Kidney (tissue), 14 donors: ENCODE results near the gene SECTM1. TPM values are rescaled to one million over a fixed set of nuclear protein-coding genes. Genes with fewer than 3 reads are reported as not detected.

ENCODE experiments used
- DNase-seq, 5 donors: peaks; one replicate each; pipeline ENCODE4 v3.0.0-alpha.2; 2013 to 2020
- FAIRE-seq: peaks from 2 replicates; lab custom pipeline; 2012; peaks lifted over from hg19 to GRCh38; lab: Jason Lieb, UNC
- H3K27ac ChIP-seq, 2 donors: one replicate each; pipeline ENCODE4 v1.7.0; 2013; ENCODE audit warnings: low read depth in 2 of 2, low read length in 2 of 2, inconsistent platforms in 1 of 2
- H3K27me3 ChIP-seq: one replicate; pipeline ENCODE4 v1.7.1; 2013; ENCODE audit warnings: low read length, inconsistent platforms; ENCODE audit not compliant: control insufficient read depth, insufficient read depth
- H3K36me3 ChIP-seq, 3 donors: one replicate each; pipeline versions ENCODE4 v1.7.0 to v1.7.1; 2013; ENCODE audit warnings: low read length in 3 of 3, control low read depth in 1 of 3, inconsistent platforms in 1 of 3; ENCODE audit not compliant: insufficient read depth in 3 of 3, control insufficient read depth in 2 of 3
- H3K4me1 ChIP-seq, 3 donors: one replicate each; pipeline versions ENCODE4 v1.7.0 to v1.7.1; 2013; ENCODE audit warnings: low read length in 3 of 3, inconsistent platforms in 1 of 3, low read depth in 1 of 3; ENCODE audit not compliant: control insufficient read depth in 2 of 3, insufficient read depth in 2 of 3
- H3K4me3 ChIP-seq, 3 donors: one replicate each; pipeline versions ENCODE4 v1.7.0 to v1.8.1; 2013; ENCODE audit warnings: low read length in 3 of 3, control low read depth in 1 of 3, inconsistent platforms in 1 of 3
- H3K9ac ChIP-seq, 3 donors: one replicate each; pipeline versions ENCODE4 v1.7.0 to v1.7.1; 2013; ENCODE audit warnings: low read length in 3 of 3, control low read depth in 1 of 3, inconsistent platforms in 1 of 3
- H3K9me3 ChIP-seq, 3 donors: one replicate each; pipeline versions ENCODE4 v1.7.0 to v1.7.1; 2013; ENCODE audit warnings: low read length in 3 of 3, control low read depth in 1 of 3, inconsistent platforms in 1 of 3; ENCODE audit not compliant: control insufficient read depth in 2 of 3, insufficient read depth in 1 of 3
- intact Hi-C: fragments of 100-400 bp; cut with DNase I; formaldehyde crosslinking; loops from one replicate; pipeline ENCODE4 v1.11.1; 2022
- polyA plus RNA-seq: library from polyadenylated mRNA; stranded (reverse); fragments of 350-450 nt; fragmentation: Illumina TruSeq; extraction: RNeasy Lipid Tissue Mini Kit (QIAGEN cat#74804); gene quantifications from one replicate; pipeline ENCODE4 v1.2.3, GENCODE V29; 2014; ENCODE audit warnings: low read depth, low replicate concordance; ENCODE audit not compliant: insufficient read depth
- total RNA-seq: library from RNA; stranded (reverse); fragmentation: NEBNext Ultra II Directional; extraction: Animal tissue kit (Norgen Biotek cat#: 25700); gene quantifications from one replicate; pipeline ENCODE4 v1.2.1, GENCODE V29; 2021
- TF ChIP-seq, protein P1 (sequence below): IDR thresholded peaks from 3 replicates; pipeline ENCODE4 v1.5.1; 2012; ENCODE audit warnings: mild to moderate bottlenecking, moderate library complexity, borderline replicate concordance; ENCODE audit not compliant: insufficient read depth; ENCODE audit errors: extremely low read depth
- donor health status: control.
- donor health status: control.
- donor health status: control.
- donor health status: control.
- donor health status: control.
- donor health status: DM: yes; HTN: yes; CAD: no.
- donor health status: Normal renal cell carcinoma (clear cell type).

Gene SECTM1
- total and polyA plus RNA-seq, 2 donors from 2014 or later: 15.4 to 87.5 TPM

DNA sequence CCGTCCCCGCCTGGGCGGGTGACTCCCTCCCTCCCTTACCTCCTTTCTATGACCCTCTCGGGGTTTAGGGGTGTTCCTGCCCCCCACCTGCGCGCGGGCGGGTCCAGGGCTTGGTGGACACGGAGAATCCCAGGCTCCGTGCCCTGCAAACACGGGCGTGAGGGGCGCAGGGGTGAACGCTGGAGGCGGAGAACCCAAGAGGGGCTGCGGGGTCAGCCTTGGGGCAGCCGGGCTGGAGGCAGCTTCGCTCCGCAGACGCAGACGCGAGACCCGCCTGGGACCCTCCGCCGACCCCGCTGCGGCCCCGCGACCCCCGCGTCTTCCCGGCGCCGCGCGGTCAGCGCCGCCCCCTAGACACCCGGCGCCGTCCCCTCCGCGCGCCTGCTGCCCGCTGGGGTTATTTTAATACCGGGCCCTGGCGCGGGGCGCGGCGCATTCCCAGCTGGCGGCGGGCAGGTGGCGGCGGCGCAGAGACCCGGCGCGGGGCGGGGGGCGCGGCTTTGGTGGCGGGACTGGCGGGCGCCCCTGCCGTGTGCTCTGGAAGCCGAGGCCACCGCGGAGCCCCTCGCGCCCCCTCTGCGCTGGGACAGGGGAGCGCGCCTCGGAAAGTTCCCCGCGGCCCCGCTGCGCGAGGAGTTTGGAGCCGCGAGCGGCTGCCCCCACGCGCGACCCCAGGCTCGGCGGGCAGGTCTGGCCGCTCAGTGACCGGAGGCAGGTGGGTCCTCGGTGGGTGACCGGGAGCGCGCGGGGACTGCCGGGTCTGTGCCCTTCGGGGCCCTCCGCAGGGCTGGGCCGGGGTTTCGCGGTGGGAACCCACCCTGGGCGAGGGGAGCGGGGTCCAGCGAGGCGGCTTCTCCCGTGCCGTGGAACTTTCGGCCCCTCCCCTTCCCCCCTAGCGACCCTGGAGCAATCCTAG is 38.0 kb upstream of the SECTM1 start, which contains the start of gene UTS2R:
Gene UTS2R, plus strand, starts transcription at position 433 of the 916 bp plus-strand sequence. CDS start 2,560 bp downstream, outside the sequence.
- H3K9me3 ChIP-seq: no peaks in the 10 kb centered on the region
- FAIRE-seq (no peak), DNase-seq (peak in 3 of 5 donors; percentile 42 to 73 (median 62))
- TF ChIP-seq, protein P1, sequence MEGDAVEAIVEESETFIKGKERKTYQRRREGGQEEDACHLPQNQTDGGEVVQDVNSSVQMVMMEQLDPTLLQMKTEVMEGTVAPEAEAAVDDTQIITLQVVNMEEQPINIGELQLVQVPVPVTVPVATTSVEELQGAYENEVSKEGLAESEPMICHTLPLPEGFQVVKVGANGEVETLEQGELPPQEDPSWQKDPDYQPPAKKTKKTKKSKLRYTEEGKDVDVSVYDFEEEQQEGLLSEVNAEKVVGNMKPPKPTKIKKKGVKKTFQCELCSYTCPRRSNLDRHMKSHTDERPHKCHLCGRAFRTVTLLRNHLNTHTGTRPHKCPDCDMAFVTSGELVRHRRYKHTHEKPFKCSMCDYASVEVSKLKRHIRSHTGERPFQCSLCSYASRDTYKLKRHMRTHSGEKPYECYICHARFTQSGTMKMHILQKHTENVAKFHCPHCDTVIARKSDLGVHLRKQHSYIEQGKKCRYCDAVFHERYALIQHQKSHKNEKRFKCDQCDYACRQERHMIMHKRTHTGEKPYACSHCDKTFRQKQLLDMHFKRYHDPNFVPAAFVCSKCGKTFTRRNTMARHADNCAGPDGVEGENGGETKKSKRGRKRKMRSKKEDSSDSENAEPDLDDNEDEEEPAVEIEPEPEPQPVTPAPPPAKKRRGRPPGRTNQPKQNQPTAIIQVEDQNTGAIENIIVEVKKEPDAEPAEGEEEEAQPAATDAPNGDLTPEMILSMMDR: no peak
- H3K36me3 ChIP-seq: no peaks in the 10 kb centered on the region
- no peaks in the 10 kb centered on the region for H3K27me3 ChIP-seq
- peak within 1 kb of the TSS in 2 of 3 donors; percentile 49 to 50 for H3K4me3 ChIP-seq
- intact Hi-C loops: no loop called here
- H3K4me1 ChIP-seq: peaks cover 0 to 6% (median 0%) of the 10 kb centered on the region in 3 donors
- H3K9ac ChIP-seq: no peak within 1 kb of the TSS
- no peak within 1 kb of the TSS for H3K27ac ChIP-seq

DNA sequence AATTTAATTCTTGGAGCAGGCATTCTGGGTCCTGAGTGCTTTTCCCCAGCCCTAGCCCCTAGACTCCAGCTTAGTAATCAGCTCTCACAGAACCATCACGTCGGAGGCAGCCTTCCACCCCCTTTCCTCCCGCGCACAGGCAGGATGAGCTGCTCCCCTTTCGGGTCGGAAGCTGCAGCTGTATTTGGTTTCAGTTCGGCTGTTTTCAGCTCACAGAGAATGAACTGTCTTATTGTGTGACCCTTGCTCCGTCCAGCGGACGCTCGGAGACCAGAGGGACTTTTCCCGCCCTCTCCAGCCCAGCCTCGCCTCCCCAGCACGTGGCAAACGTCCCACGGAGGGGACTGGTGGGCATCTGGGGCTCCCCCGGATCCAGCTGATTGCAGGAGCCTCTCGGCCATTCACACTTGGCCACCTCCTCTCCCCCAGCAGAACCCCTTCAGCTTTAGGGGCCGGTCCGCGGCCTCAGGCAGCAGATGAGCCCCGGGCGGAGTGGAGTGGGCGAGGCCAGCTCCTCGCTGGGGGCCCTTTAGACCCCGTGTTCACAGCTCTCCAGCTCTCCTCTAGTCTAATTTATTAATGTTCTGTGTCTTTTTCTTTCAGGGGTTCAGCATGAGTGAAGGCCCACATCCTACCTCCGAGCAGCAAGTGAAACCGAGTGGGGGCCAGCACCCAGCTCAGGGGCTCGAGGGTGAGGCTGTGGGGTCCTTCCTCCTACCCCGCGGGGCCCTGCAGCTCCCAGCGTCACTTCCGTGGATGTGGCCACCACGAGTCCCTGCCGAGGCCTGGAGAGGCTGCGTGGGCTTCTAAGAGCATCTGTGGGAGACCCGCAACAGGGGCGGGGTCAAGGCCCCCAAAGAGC is 37.1 kb upstream of the SECTM1 start:
- Histone ChIP-seq H3K9me3 (no peaks in the 10 kb centered on the region), H3K36me3 (no peaks in the 10 kb centered on the region), H3K9ac (no peak overlapping the region), H3K27me3 (no peaks in the 10 kb centered on the region), H3K4me3 (peak overlapping the region in 2 of 3 donors; percentile 49 to 50), H3K27ac (no peak overlapping the region), H3K4me1 (peaks cover 0 to 6% (median 0%) of the 10 kb centered on the region in 3 donors)
- FAIRE-seq (no peak), DNase-seq (peak in 4 of 5 donors; percentile 60 to 74 (median 71))
- intact Hi-C loops: no loop called here
- TF ChIP-seq, protein P1: no peak

DNA sequence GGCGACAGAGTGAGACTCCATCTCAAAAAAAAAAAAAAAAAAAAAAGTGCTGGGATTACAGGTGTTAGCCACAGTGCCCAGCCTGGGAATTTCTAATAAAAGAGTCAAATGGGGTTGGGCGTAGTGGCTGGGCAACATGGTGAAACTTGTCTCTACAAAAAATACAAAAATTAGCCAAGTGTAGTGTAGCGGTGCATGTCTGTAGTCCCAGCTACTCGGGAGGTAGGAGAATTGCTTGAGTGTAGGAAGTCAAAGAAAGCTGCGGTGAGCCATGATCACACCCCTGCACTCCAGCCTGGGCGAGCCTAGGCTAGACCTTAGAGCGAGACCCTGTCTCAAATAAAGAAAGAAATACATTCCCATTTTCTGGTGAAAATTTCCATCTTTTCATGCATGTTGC is 35.6 kb upstream of the SECTM1 start:
- intact Hi-C loops: no loop called here
- H3K4me3 ChIP-seq: no peak overlapping the region
- peaks cover 0 to 6% (median 0%) of the 10 kb centered on the region in 3 donors for H3K4me1 ChIP-seq
- TF ChIP-seq, protein P1: no peak
- no peak overlapping the region for H3K9ac ChIP-seq
- no peaks in the 10 kb centered on the region for H3K9me3 ChIP-seq
- FAIRE-seq: no peak
- no peaks in the 10 kb centered on the region for H3K27me3 ChIP-seq
- no peak for DNase-seq
- no peak overlapping the region for H3K27ac ChIP-seq
- H3K36me3 ChIP-seq: no peaks in the 10 kb centered on the region
